GM15510 (cell line): Measurements from ENCODE around the gene NDUFS8.

ENCODE experiments used
- POLR2A ChIP-seq: IDR thresholded peaks from 3 replicates; pipeline ENCODE4 v1.6.1; 2011; ENCODE audit warnings: borderline replicate concordance; ENCODE audit not compliant: insufficient read length; ENCODE audit errors: extremely low read depth

Gene NDUFS8

DNA sequence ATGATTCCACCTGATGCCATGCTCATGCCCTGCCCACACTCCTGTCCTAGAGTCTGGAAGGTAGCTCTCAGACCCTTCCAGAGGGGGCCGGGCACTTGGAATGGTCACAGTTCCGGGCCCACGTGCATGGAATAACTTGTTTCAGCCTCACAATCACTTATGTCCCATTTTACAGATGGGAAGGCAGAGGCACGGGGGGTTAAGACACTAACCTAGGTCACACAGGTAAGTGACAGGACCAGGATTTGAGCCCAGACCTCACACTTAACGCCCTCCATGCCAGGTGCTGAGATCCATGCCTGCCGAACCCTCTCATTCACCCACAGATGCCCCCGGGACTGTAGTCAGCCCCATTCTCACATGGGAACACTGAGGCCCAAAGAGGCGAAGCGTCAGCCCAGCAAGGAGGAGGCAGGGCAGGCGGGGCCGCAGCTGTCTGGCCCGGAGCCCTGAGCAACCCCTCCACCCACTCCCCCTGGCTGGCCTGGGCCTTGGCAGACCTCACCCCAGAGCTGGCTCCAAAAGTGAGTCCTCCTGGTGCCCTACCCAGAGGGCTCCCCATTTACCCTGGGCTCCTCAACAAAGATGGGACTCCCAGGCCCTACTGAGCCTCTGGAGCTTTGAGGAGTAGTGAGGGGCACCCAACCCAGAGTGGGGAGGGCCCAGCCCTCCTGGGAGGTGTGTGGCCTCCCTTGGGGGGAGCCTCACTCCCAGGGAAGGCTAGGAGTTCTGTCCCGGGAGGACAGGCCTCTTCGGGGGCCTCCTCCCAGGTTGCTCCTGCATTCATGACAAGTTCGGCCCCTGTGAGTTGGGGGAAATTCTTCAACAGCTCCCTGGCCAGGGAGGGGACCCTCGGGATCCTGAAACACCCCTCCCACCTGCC, 22.7 kb upstream of the NDUFS8 start:
- TF ChIP-seq POLR2A = no peak

DNA sequence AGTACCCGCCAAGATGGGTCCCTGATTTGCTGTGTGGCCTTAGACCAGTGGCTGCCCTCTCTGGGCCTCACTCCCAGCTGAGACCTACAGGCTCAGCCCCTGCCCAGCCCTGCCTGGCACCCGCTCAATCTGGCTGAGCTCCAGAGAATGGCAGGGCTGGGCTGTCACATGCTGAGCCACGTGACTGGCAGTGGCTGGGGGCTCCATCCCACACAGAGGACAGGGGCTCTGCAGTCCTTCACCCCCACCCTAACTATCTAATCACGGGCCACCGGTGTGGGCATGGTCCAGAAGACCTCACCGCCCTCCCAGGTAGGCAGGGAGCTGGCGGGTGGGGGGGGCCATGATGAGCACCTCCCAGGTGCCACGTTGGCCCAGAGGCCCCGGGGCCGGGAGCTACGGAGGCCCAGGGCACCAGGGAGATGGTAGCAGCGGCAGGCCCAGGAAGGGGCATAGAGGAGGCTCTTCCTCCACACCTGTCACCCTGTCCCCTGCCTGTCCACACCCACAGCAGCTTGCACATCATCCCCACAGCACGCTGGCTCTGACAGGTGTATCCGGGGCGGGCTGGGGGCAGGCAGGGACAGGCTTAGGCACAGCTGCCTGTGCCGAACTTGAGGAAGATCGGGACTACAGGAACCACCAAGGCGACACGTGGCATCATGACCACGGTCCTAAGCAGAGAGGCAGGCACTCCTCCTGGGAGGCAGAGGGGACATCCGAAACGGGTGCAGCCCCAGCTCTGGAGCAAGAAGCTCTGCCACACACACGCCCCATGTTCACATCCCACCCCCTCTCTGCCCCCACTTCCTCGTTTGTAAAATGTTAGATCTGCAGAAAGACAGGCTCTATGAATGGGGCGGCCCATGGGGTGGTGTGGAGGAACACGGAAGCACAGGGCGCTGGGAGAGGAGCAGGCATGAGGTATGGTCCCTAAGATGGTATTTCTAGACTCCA, 21.8 kb upstream of the NDUFS8 start:
- no peak for TF ChIP-seq POLR2A

DNA sequence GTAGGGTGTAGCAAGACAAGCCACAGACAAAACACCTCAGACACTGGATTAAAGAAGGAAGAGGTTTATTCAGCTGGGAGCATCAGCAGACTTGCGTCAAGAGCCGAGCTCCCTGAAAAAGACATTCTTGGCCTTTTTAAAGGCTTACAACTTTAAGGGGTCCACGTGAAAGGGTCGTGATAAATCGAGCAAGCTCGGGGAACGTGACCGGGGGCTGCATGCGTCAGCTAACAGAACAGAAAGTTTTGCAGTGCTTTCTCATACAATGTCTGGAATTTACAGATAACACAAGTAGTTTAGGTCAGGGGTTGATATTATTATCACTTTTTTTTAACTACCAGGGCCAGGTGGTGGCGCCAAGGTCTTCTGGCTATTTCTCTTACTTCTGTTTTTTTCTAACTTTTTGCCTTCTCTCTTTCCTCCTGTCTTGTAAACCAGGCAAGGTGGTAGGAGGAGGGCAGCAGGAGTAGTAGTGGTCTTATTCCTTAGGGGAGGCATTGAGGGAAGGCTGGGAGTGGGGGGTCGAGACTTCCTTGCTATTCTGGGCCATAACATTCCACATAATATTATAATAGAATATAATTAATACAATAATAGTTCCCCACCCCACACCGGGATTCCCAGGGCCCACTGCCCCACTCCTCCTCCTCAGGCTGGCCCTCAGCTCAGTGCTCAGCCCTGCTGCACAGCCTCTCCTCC, 20.9 kb upstream of the NDUFS8 start:
- TF ChIP-seq POLR2A = no peak

DNA sequence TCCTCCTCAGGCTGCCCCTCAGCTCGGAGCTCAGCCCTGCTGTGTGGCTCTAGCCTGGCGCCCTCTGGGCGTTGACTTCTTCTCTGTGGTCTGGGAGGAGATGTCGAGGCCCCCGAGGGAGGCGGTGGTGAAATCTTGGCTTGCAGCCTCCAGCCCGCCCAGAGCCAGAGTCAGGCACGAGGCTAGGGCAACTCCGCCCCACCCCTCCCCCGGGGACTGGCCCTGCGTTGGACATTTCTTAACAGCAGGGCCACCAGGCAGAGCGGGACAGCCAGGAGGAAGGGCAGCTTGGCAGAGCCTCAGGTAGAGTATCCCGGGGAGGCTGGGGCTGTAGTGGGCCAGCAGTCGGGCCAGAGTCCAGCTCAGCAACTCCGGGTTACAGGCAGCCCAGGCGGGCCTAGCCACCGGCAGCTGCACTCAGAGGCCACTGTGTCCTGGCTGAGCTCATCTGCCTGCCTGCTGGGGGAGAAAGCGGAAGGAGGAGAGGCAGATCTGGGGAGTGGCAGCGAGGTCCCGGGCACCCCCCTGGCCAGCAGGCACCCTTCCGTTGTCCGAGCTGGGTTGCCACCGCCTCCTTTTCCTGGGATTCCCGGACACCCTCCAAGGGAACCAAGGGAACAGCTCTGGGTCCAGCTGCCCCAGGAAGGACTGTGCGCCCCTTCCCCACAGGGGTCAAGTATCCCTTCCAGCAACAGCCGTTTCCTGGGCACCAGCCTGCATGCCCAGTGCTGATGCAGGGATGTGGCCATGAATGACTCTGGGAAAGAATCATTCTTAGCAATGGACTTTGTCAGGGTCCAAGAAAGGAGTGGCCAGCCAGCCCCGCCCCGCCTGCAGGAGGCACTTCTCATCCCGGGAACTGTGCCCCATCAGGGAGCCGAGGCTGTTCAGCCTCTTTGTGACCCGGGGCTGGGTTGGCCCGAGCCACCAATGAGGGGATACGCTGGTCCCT, 20.1 kb upstream of the NDUFS8 start, which contains the start of gene ALDH3B1:
TSS of gene ALDH3B1 (plus strand) at position 238 of the 952 bp plus-strand sequence. CDS start 4,971 bp downstream, outside the sequence.
- no peak for TF ChIP-seq POLR2A

DNA sequence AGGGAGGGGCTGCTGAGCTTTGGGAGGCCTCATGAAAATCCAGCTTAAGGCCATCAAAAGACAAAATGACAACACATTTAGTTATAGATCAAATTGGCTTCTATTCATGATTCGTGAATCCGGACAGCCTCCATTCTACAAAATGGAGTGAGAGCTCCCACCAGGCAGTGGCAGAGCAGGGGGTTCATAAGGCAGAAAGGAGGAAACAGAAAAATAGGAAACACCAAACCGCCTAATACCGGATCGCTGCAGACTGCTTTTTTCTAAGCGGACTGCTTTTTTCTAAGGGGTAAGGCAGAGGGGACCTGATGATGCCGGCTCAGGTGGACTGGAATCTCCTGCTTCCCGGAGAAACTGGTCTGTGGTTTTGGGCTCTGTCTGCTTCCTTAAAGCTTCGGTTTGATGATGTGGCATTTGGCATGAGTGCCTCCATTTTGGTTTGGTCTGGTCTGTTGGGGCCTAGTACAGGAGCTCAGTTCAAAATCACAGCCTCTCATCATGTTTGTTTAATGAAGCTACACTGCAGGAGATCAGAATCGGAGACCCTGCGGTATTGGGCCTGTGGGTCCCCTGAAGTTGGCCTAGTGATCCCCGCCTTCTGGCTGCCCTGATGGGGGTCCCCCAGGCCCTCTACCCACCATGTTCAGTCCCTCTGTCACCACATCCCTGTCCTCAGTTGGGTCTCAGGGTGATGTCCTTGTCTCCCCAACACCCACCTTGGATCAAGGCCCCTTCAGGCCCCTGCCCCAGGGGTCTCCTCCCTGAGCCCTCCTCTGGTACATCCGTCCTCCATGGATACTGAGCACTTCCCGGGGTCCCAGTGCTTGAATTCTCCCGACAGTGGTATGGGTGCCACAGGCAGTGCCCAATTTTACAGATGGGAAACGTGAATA, 19.2 kb upstream of the NDUFS8 start:
- no peak for TF ChIP-seq POLR2A

DNA sequence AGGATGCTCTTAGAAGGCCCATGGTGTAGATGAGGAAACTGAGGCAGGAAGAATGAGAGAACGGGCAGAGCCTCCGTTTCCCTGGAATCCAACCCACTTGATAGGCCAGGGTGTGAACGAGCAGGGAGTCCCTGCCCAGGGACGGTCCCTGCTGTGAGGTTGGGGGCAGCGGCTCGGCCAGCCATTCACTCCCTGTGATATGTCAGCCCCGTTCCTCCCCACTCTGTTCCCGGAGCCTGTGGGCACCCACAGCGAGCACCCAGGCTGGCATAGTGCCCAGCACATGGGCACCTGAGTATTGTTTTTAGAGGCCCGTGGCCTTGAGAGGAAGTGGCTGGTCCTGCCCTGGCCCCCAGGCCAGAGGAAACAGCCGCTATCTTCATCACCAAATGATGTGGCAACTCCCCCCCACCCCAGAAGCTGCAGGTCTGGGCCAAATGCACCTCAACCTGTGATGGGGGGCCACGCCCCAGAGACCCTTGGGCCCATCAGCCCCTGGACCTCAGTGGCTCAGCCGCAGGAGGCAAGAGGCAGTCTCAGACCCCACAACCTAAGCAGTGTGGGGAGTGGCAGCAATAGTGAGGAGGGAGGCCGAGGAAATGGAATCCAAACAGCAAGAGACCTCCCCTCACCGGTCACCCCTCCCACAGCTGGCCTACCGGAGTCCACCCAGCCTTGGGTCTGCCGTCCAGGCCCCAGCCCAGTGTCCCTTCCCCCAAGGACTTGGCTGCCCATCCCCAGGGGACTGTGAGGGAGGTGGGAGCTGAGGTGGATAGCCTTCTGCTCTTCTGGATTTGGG, 18.2 kb upstream of the NDUFS8 start:
- TF ChIP-seq POLR2A = no peak

DNA sequence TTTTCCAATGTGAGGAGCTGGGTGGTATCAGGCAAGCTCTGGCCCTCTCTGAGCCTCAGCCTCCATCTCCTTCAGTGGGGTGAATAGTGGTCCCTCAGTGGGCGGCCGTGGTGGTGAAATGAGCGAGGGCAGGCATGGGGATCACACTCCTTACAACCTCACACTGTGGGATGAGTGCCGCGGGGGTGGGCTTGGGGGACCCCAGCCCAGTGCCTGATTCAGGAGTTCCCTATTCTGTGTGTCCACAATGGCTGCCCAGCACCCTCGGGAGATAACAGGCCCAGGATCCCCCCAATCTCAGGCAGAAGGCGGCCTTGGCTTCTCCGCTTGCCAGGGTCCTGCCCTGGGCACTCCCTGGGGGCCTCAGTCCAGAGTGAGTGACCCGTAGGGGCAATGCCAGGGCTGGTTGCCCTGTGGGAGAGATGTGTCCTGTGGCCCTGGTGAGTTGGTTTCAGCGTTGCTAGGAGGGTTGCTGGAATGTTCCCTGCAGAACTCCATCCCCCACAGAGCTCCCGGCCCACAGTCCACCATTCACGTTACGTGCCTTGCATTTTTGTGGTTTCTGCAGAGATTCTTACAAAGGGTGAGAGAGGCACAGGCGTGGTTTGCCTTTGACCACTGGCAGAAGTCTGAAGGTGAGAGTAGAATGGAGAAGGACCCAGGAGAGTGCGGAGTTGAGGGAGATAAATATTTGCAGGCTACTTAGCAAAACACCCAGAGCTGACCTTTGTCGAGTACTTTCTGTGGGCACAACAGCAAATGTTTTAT, 17.5 kb upstream of the NDUFS8 start:
- no peak for TF ChIP-seq POLR2A

DNA sequence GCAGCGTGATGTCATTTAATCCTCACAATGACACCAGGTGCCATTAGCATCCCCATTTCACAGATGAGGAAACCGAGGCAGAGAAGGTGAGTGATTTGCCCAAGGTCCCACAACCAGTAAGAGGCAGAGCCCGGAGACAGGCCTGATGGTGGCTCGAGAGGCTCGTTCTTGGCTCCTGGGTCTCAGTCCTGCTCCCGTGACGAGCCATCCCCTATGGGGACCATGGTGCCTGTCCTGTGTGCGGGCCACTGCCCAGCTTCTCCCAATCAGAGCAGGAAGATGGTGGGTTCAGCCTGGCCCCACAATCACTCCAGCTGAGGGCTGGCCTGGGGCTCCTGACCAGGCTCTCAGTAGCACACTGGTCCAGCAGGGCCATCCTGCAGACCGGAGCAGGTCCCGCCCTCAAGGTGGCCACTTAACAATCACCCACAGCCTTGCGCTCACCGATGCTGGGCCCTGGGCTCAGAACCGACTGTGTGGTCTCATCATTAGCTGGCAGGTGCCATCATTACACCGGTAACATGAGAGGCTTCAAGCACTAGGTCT, 16.8 kb upstream of the NDUFS8 start:
- no peak for TF ChIP-seq POLR2A

DNA sequence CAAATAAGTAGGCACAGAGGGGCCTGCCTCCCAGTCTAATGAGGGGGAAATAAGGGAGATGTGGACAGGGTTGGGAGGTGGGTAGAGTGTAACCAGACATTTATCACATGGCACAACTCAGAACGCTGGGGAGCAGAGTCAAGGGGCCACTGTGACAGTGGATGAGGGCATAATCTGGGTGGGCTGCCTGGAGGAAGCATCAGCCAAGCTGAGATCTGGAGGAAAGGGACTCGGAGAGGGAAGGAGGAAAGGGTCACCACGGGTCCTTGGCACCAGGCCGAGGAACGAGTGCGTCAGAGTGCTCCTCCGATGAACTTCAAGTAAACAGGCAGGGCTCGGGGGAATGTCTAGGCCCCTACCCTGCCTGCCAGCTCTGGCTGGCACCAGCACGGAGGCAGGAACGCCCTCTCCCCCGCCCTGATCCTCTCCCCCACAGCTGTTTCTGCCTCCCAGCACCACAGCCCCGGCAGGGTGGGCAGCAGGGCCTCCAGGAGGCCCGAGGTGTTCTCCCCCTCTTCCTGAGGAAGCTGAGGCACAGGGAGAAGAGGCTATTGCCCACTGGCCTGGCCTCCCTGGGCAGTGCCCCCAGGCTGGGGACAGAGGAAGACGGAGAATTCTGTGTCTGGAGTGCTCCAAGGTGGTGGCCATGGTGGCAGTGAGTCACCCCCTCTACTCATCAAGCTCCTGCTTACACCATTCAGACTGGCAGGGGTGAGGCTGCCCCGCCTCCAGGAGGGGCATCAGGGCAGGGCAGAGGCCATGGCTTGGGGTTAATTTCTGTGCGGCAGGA, 16.1 kb upstream of the NDUFS8 start:
- TF ChIP-seq POLR2A = no peak

DNA sequence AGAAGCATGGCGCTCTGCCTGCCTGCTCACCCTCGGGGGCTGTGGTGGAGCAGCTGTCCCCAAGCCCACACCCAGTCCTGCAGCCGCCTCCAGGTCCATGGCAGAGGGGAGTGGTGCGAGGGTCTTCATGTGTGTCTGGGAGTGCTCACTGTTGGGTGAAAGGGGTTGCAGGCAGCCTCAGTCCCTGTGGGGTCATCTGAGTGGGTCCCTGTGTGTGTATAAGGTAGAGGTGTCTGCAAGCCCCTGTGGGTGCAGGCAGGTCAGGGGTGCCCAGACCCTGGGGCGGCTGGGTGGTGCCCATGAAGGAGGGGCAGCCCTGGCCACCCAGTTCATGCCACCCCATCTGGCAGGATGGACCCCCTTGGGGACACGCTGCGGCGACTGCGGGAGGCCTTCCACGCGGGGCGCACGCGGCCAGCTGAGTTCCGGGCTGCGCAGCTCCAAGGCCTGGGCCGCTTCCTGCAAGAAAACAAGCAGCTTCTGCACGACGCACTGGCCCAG, 15.5 kb upstream of the NDUFS8 start:
- no peak for TF ChIP-seq POLR2A
